Skin of body (tissue), 2 donors: ENCODE results near the gene DIP2B. TPM values are rescaled to one million over a fixed set of nuclear protein-coding genes. Genes with fewer than 3 reads are reported as not detected.

Source experiments
- small RNA-seq: library from RNA; depleted of rRNA; stranded (forward); fragments of <200 nt; gene quantifications from one replicate; pipeline ENCODE3, GENCODE V24; 2014; ENCODE audit warnings: low replicate concordance
- total RNA-seq: library from RNA; depleted of rRNA; stranded (reverse); fragments of >200 nt; gene quantifications from one replicate; pipeline ENCODE4 v1.2.3, GENCODE V29; 2014

DIP2B gene
- total RNA-seq, 1 donor from 2014 or later, result 41.9 TPM

Small RNA genes lying within 50 kb of the gene (small RNA-seq; reads per million reads assigned to genes)
- gene RF00019, result not detected
- not detected for gene RNU6-238P
- gene RNU6-769P, result not detected

Other genes with a start within 250 kb of the DIP2B start
- 84.0 TPM for gene LIMA1, start 221.5 kb upstream of the DIP2B start, total RNA-seq
- not detected for gene FAM186A, start 108.4 kb upstream of the DIP2B start, total RNA-seq
- 55.7 TPM for gene LARP4, start 104.1 kb upstream of the DIP2B start, total RNA-seq